ENCODE data around the gene JMJD4. TPM values are rescaled to one million over a fixed set of nuclear protein-coding genes. Genes with fewer than 3 reads are reported as not detected.
A peak's percentile ranks its signal among the peaks of the same experiment; 100 is the strongest.

The JMJD4 gene
- total and polyA plus RNA-seq, 5 donors, result 7.7 to 11.5 (median 9.3) TPM

DNA sequence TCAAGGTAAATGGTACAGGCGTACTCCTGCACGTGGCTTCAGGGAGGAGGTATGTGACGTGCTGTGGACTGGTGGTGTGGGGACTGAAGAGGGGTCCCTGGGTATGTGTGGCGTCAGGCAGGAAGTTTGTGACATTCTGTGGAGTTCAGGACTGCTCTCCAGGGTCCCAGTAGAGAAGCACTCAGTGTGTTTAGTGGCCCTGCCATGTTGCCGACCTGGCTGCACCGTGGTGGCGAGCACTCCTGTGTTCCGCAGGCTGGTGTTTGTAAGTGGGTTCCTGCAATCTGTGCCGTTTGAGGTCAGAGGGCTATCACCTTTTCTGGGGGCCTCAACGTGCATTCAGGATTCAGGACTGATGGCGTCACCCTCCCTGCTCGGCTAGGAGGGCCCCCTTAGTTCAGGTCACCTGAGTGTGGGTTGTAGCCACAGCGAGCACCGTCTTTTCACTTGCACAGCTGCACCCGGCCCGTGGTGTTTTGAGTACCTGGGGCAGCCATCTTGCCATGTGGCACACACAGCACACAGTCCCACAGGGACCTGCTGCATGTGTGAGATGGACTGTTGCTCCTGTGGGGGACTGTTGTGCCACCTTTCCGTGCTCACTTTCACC lies 26.6 kb upstream of the JMJD4 start:
- no peaks in the 10 kb centered on the region for H3K9me3 ChIP-seq (ENCODE audit: control insufficient read depth, low read length)
- H3K27ac ChIP-seq (ENCODE audit: low read length), result no peak overlapping the region
- H3K4me1 ChIP-seq (ENCODE audit: control insufficient read depth, insufficient read depth, low read length), result peaks cover 2% of the 10 kb centered on the region
- DNase-seq (peak in 1 of 3 donors; percentile 49), ATAC-seq (no peak)
- WGBS, result 82% methylated on average over 17 of the region's 17 CpGs
- intact Hi-C loops (cut with DNase I), result loop anchor here in 3 of 4 donors (2.0 to 5.0 kb wide), 3 partner anchors 185 to 187 kb away; partner anchors contain the start of gene WNT9A (in 2 of the 3)
- no peak overlapping the region for H3K4me3 ChIP-seq (ENCODE audit: low read length)
- H3K27me3 ChIP-seq (ENCODE audit: control insufficient read depth, insufficient read depth), result no peaks in the 10 kb centered on the region

DNA sequence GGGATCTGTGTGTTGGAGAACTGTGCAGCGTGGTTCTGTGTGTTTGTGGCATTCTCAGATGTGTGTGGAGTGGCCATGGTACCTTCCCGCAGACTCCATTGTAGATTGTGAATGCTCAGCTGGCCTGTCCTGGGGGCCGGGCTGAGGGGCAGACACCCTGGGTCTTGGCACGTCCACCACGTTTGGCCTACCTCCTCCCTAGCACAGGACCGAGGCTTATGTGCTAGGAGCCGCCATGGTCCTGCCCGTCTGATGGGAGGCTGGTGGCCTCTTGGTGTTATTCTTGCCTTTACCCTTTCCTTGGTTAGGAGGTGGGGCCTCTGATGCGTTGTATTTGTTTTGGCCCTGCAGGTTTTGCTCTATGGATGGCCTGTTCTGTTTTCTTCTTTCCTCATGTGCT lies 25.3 kb upstream of the JMJD4 start:
- H3K27me3 ChIP-seq (ENCODE audit: control insufficient read depth, insufficient read depth), result no peaks in the 10 kb centered on the region
- DNase-seq (peak in 1 of 3 donors; percentile 9), ATAC-seq (no peak)
- no peak overlapping the region for H3K4me3 ChIP-seq (ENCODE audit: low read length)
- H3K4me1 ChIP-seq (ENCODE audit: control insufficient read depth, insufficient read depth, low read length), result peaks cover 5% of the 10 kb centered on the region
- intact Hi-C loops (cut with DNase I), result loop anchor here in 1 of 4 donors (5.0 kb wide), 1 partner anchor 187 kb away; the partner anchor contains the start of gene WNT9A
- no peaks in the 10 kb centered on the region for H3K9me3 ChIP-seq (ENCODE audit: control insufficient read depth, low read length)
- 84% methylated on average over 9 of the region's 9 CpGs for WGBS
- H3K27ac ChIP-seq (ENCODE audit: low read length), result peak overlapping the region; percentile 55

DNA sequence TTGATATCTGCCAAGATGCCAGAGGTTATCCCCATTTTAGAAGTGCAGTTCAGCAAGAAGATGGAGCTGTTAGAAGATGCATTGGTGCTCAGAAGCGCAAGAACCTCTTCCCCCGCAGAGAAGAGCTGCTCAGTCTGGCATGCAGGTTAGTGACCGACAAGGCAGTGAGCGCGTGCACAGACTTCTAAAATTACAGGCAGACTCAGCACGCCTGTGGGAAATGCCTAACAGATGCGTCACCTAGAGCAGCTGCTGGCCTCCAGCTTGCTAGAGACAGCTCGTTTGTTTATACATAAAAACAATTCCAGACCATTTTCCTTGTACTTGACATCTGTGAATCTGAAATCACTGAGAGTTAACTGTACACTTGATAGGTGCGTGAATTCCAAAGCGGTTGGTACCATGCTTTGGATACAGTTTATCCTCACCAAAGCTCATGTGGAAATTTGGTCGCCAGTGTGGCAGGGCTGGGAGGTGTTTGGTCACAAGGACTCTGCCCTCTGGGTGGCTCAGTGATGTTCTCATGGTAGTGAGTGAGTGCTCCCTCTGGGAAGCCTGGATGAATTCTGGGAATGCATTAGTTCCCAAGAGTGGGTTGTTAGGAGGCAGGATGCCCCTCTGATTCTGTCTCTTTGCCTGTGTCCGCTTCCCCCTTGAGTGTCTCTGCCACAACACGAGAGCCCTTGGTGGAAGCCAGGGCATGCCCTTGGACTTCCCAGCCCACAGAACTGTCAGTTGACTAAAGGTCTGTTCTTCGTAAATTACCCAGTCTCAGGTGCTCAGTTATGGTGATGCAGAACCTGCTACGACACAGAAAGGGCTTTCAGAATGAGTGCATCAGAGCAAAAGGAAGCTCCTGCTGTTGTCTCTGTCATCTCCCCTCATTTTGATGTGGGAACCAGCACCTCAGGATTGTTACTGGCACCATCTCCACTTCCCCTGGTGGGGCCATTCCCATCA lies 24.5 kb upstream of the JMJD4 start:
- Histone ChIP-seq H3K27me3 (ENCODE audit: control insufficient read depth, insufficient read depth) (no peaks in the 10 kb centered on the region), H3K27ac (ENCODE audit: low read length) (peak overlapping the region; percentile 77), H3K4me3 (ENCODE audit: low read length) (no peak overlapping the region), H3K9me3 (ENCODE audit: control insufficient read depth, low read length) (no peaks in the 10 kb centered on the region), H3K4me1 (ENCODE audit: control insufficient read depth, insufficient read depth, low read length) (peaks cover 5% of the 10 kb centered on the region)
- intact Hi-C loops (cut with DNase I), result loop anchor here in 2 of 4 donors (5.0 to 10.0 kb wide), 2 partner anchors 188 to 325 kb away; partner anchors contain the start of genes ARF1 (in 1 of the 2) and WNT9A (in 1 of the 2)
- 77% methylated on average over 15 of the region's 15 CpGs for WGBS
- peak in 1 of 3 donors; percentile 61 for DNase-seq
- ATAC-seq, result peak; percentile 51 to 64

DNA sequence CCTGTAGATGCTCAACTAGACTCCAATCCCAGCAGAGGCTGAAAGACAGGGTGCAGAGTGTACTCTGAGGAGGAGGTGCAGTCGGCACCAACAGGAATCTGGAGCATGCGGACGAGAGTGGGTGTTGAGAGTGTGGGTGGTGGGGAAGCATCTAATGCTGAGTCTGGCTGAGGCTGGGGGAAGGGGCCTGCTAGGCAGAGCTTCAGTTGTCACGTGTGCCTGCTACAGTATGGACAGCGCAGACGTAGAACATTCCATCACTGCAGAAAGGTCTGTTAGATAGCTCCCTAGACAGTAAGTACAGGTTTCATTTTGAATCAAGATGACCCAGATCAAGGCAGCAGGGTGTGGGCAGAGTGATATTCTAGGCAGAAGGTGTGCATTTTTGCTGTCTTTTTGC lies 23.3 kb upstream of the JMJD4 start:
- Histone ChIP-seq H3K4me3 (ENCODE audit: low read length) (no peak overlapping the region), H3K27ac (ENCODE audit: low read length) (peak overlapping the region; percentile 57), H3K4me1 (ENCODE audit: control insufficient read depth, insufficient read depth, low read length) (peaks cover 9% of the 10 kb centered on the region), H3K27me3 (ENCODE audit: control insufficient read depth, insufficient read depth) (no peaks in the 10 kb centered on the region), H3K9me3 (ENCODE audit: control insufficient read depth, low read length) (no peaks in the 10 kb centered on the region)
- DNase-seq, result peak in 1 of 3 donors; percentile 50
- intact Hi-C loops (cut with DNase I), result loop anchor here in 1 of 4 donors (10.0 kb wide), 1 partner anchor 326 kb away; the partner anchor contains the start of gene ARF1
- ATAC-seq, result peak; percentile 2 to 7
- 58% methylated on average over 6 of the region's 6 CpGs for WGBS

DNA sequence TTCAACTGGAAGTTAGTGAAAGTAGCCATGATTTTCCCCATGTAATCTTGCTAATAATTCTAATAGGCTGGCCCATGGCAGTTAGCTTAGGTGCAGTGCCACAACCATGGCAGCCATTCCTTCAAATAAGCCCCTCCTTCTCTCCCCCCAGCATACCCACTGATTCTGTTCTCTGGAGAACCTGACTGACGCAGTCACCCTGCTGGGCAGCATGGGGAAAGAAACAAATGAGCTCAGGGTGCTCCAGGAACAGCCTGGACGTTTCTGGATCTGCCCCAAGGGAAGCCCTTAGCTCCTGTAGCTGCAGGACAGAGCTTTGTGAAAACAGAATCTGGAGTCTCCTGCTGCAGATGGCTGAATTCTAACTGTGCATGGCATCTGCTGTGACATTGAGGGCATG lies 22.7 kb upstream of the JMJD4 start:
- H3K4me1 ChIP-seq (ENCODE audit: control insufficient read depth, insufficient read depth, low read length), result peaks cover 10% of the 10 kb centered on the region
- no peak overlapping the region for H3K4me3 ChIP-seq (ENCODE audit: low read length)
- no peaks in the 10 kb centered on the region for H3K9me3 ChIP-seq (ENCODE audit: control insufficient read depth, low read length)
- no peak for ATAC-seq
- peak in 1 of 3 donors; percentile 10 for DNase-seq
- H3K27ac ChIP-seq (ENCODE audit: low read length), result peak overlapping the region; percentile 57
- no peaks in the 10 kb centered on the region for H3K27me3 ChIP-seq (ENCODE audit: control insufficient read depth, insufficient read depth)
- intact Hi-C loops (cut with DNase I), result loop anchor here in 1 of 4 donors (10.0 kb wide), 1 partner anchor 327 kb away; the partner anchor contains the start of gene ARF1
- 60% methylated on average over 2 of the region's 2 CpGs for WGBS

DNA sequence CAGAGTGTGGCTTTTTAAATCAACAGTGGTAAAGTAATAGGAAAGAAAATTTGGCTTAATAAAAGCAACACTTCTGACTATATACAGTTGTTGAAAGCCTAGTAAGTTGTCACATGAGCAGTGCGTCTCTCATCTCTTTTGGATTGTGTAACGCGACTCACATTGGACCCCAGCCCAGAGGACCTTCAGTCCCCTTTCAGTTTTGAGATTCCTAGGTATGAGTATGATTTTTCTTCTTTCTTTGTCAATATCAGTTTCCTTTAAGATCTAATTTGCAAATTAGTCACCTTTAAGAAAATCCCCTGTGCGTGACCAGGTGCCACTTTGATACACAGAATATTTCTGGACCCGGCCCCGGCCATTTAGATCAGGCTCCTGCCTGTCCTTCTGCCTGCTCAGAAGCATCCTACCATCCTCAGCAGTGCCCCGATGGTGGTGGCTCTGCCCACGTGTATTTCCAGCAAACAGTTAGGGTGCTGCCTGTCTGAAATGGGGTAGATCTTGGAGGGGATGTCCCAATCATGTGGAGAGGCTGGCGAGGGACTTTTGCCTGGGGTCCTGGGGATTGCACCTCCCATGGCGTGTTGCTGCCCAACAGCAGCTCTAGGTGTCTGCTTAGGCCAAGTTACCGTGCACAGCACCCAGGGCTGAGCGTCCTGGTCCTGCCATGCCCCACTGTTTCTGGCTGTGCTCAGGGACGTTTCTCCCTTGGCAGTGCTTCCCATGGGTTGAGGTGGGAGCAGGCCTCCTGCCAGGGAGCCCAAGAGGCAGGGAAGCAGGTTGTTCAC lies 21.3 kb upstream of the JMJD4 start:
- Histone ChIP-seq H3K27ac (ENCODE audit: low read length) (peak overlapping the region; percentile 65), H3K4me3 (ENCODE audit: low read length) (no peak overlapping the region), H3K27me3 (ENCODE audit: control insufficient read depth, insufficient read depth) (no peaks in the 10 kb centered on the region), H3K4me1 (ENCODE audit: control insufficient read depth, insufficient read depth, low read length) (peaks cover 10% of the 10 kb centered on the region), H3K9me3 (ENCODE audit: control insufficient read depth, low read length) (no peaks in the 10 kb centered on the region)
- ATAC-seq (no peak), DNase-seq (peak in 1 of 3 donors; percentile 73)
- WGBS, result 69% methylated on average over 13 of the region's 13 CpGs
- intact Hi-C loops (cut with DNase I), result loop anchor here in 1 of 4 donors (10.0 kb wide), 1 partner anchor 328 kb away; the partner anchor contains the start of gene ARF1

DNA sequence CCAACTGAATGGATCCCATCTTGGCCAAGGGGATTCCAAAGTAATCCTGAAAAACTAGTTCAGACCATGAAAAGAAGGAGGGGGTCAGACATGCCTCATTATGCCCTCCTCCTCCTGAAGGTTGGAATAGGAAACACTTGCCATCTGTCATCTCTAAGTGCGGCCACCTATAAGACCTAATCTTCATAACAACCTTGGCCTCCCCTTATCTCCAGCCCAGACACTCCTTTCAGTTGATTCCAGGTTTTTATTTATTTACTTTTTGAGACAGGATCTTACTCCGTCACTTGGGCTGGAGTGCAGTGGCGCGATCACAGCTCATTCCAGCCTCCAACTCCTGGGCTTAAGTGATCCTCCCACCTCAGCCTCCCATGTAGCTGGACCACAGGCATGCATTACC lies 19.9 kb upstream of the JMJD4 start:
- Histone ChIP-seq H3K27ac (ENCODE audit: low read length) (no peak overlapping the region), H3K4me3 (ENCODE audit: low read length) (no peak overlapping the region), H3K27me3 (ENCODE audit: control insufficient read depth, insufficient read depth) (no peaks in the 10 kb centered on the region), H3K4me1 (ENCODE audit: control insufficient read depth, insufficient read depth, low read length) (peaks cover 10% of the 10 kb centered on the region), H3K9me3 (ENCODE audit: control insufficient read depth, low read length) (no peaks in the 10 kb centered on the region)
- intact Hi-C loops (cut with DNase I), result loop anchor here in 1 of 4 donors (10.0 kb wide), 1 partner anchor 330 kb away; the partner anchor contains the start of gene ARF1
- ATAC-seq, result no peak
- DNase-seq, result peak in 1 of 3 donors; percentile 17
- WGBS, result 95% methylated on average over 4 of the region's 4 CpGs

DNA sequence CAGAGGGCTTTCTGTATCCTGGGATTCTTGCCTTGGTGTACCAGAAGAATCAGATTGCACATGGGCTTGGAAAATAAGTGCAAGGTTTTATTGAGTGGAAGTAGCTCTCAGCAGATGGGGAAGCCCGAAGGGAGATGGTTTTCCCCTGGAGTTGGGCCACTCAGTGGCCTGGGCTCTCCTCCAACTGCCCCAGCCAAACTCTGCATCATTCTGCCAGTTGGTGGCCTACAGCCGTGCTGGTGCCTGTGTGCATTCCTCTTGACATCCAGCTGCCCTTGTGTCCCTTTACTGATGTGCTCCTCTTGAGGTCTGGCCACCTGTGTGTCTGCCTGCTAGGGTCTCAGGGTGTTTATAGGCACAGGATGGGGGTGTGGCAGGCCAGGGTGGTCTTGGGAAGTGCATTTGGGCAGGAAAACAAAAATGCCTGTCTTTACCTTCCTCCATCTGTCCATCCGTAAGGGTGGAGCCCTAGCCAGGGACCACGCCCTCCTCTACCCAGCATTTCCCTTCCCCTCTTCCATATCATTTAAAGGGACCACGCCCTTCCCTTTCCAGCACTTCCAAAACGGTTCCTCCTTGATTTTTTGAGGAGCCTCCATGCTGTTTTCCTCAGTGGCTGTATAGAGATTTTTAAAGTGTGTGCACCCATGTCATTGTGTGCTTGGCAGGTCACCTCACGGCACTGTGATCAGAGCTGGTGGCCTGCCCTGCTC lies 19.1 kb upstream of the JMJD4 start:
- Histone ChIP-seq H3K27ac (ENCODE audit: low read length) (peak overlapping the region; percentile 68), H3K27me3 (ENCODE audit: control insufficient read depth, insufficient read depth) (no peaks in the 10 kb centered on the region), H3K4me1 (ENCODE audit: control insufficient read depth, insufficient read depth, low read length) (peaks cover 15% of the 10 kb centered on the region), H3K4me3 (ENCODE audit: low read length) (no peak overlapping the region), H3K9me3 (ENCODE audit: control insufficient read depth, low read length) (no peaks in the 10 kb centered on the region)
- DNase-seq (peak; percentile 64 to 86 (median 84)), ATAC-seq (peak; percentile 61 to 75)
- intact Hi-C loops (cut with DNase I), result loop anchor here in 1 of 4 donors (10.0 kb wide), 1 partner anchor 331 kb away; the partner anchor contains the start of gene ARF1
- WGBS, result 42% methylated on average over 7 of the region's 7 CpGs

DNA sequence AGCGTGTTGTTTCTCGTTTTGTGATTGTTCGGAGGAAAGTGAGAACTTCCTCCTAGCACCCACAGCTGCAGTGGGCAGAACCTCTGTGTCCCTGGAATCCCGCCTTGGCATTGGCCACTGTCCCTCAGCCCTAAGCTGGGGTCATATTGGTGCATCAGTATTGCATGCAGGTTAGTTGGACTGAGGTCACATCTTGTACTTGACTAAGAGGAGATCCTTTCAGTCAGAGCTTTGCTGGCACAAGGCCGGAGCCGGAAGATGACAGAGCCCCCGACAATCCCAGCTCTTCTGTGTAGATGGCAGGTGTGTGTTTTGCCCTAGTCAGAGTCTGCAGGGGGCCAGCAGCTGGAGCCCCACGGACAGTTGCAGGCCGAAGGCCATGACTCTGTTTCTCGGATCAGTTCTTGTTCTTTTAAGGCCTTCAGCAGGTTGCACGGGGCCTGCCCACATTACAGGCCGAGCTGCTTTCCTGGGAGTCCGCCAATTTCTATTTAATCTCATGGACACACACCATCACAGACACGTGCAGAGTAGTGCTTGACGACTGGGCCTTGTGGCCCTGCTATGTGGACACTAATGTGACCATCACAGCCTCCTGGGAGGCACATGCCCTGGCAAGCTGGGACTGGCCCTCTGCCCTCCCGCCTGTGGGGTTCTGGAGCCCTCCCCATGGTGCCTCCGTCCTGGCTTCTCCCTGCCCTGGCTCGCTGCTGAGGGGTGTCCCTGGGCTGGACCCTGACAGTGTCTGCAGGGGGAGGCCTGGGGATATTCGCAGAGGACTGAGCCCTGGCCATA lies 15.0 kb upstream of the JMJD4 start:
- Histone ChIP-seq H3K4me3 (ENCODE audit: low read length) (no peak overlapping the region), H3K4me1 (ENCODE audit: control insufficient read depth, insufficient read depth, low read length) (peaks cover 15% of the 10 kb centered on the region), H3K9me3 (ENCODE audit: control insufficient read depth, low read length) (no peaks in the 10 kb centered on the region), H3K27me3 (ENCODE audit: control insufficient read depth, insufficient read depth) (no peaks in the 10 kb centered on the region), H3K27ac (ENCODE audit: low read length) (peak overlapping the region; percentile 39)
- 64% methylated on average over 19 of the region's 19 CpGs for WGBS
- intact Hi-C loops (cut with DNase I), result loop anchor here in 1 of 4 donors (10.0 kb wide), 1 partner anchor 335 kb away; the partner anchor contains the start of gene ARF1
- DNase-seq (peak in 2 of 3 donors; percentile 55 to 58), ATAC-seq (peak; percentile 27 to 34)
